KBM-7 (cell line): ENCODE results near the gene CAMTA1.

ENCODE experiments used
- DNase-seq: peaks from one replicate; pipeline ENCODE4 v3.0.0-alpha.2; 2015
- in situ Hi-C: fragments of 300-500 bp; cut with MboI; formaldehyde crosslinking; loops from 2 replicates; pipeline ENCODE4 v1.14.3; 2020; ENCODE audit warnings: low sequenced_read_pairs, low pct_unique_long_range_greater_than_20kb, mixed read lengths

The CAMTA1 gene

GRCh38 chr1:7580923-7581753 lies 795.9 kb downstream of the CAMTA1 start:
- in situ Hi-C loops = no loop called here
- no peak for DNase-seq

DNA sequence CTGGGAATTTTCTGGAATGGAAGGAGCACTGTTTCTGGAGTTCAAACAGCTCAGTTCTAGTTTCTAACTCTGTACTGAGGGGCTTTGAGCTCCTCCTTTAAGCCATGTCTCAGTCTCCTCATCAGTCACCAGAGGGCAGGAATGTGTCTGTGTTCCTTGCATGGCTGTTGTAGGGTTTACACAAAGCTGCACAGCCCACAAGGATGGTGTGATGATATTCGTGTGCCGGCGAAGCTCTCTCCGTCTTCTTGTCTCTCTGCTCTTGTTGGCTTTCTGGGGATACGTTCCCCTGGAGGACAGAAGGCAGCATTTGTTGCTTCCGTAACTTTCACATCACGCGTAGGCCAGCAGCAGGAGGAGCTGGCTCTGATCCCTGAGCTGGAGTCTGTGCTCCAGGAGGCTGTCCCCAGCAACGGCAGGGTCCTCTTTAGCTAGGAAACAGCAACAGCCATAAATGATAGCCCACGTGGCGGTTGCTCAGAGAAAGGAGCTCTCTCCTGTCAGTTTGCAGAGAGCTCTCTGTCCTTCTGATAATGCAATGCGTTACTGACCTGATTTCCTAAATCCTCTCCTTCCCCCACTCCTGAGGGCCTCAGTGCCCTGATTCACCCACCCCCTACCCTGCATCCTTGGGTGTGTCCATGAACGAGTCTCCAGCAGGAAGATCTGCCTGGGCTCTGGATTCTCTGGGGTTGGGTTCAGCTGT lies 796.7 kb downstream of the CAMTA1 start:
- in situ Hi-C loops = no loop called here
- DNase-seq = no peak

DNA sequence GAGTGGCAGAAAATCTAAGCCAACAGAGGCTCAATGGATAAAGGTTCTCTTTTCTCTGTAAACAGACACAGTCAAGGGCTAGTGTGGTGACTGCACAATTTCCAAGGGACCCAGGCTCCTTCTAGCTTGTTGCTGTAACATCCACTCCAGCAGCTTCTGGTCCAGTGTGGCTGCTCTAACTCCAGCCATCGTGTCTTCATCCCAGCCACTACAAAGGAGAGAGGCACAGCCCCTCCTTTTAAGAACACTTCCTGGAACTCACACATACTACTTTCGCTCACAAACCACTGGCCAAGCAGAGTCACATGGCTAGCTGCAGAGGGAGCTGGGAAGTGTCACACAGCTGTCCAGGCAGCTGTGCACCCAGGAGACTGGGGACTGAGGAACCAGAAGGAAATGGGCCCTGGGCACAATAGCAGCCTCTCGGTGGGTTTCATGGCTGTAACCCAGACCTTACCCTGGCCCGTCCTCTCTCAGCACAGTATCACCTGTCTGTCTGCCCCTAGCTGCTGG lies 797.3 kb downstream of the CAMTA1 start:
- DNase-seq = no peak
- in situ Hi-C loops = no loop called here

GRCh38 chr1:7583291-7584096 lies 798.2 kb downstream of the CAMTA1 start:
- no peak for DNase-seq
- in situ Hi-C loops = no loop called here

DNA sequence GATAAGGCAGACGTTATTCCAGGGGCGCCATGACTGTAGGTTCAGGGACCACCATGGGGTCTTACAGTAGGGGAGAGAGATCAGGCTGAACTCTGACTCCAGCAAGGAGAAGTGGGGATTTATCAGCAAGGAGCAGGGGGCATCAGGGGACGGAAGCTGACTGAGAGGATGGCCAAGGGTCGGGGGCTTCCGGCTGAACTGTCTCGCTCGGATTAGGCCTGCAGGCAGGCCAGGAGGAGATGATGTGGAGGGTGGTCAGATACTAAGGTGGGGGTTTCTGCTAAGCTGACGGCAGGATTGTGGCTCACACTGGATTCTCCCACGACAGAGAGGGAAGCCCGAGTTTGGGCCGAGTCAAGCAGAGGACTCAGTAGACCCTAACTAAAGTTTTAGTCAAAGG lies 798.9 kb downstream of the CAMTA1 start:
- no peak for DNase-seq
- in situ Hi-C loops = no loop called here

DNA sequence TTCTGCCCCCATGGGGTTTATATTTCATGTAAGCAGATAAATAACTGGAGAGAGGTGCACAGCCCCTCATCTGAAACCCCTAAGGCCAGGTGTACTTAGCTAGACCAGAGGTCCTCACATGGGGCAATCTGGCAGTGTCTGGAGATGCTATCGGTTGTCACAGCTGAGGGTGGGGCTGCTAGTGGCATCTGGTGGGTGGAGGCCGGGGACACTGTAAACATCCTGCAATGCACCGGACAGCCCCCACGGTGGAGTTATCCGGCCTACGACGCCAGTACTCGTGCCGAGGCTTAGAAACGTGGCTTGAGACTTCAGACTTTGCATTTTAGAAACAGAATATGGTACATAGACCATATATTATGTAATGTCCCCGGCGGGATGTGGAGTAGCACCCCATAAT lies 799.4 kb downstream of the CAMTA1 start:
- no peak for DNase-seq
- in situ Hi-C loops = no loop called here

DNA sequence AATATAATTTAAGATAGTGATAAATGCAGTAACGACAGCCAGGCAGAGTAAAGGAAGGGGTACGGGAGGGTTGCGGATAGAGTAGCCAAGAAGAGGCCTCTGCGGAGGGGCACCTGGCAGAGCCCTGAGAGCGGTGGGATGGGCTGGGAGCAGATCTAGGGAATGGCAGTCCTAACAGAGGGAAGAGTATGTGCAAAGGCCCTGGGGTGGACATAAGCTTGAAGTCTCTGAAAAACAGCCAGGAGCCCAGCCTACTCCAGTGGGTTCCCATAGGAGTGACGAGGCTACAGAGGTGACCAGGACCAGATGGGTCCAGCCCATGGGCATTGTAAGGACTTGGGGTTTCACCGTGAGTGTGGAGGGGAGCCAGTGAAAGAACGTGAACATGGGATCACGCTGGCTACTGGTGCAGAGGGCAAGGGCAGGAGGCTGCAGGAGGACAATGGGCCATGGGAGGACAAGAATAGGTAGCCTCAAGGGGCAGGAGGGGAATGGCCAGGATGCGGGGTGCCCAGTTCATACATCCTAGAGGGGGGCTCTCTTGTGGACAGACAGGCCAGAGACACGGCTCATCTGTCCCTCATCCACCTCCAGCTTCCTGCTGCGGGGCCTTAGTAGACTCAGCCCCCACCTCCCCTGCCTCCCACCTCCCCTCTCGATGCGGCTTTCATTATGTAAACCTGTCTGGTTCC lies 800.1 kb downstream of the CAMTA1 start:
- no peak for DNase-seq
- in situ Hi-C loops = no loop called here

- in situ Hi-C loops = no loop called here
Measured at GRCh38 chr1:7586031-7586941, 801.0 kb downstream of the CAMTA1 start.

DNA sequence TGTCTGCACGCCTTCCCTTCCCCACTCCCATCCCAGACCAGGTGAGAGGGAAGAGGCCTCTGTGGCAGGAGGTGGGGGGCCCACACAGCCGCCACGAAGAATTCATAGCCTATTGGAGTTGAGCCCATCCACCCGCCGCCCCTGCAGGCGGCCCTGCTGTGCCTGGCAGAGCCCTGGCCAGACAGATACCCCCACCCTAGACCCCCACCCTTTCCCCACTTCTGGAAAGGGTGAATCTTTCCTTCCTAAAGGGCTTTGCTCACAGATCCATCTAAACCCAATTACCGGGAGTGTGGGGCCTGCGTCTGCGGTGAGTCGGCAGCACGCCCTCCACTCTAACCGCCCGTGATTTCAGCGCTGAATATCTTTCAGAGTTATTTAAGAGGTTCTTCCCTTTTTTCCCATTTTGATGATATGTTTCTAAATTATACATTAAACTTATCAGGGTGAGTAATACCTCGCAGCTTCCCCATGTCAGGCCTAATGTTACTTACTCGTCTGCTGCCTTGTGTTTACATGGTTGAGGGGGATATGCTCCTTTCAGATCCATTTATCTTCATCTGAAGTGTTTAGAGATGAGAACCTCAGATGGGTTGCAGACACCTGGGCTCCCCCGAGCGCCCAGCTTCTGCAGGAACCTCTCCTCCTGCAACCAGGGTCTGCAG lies 802.0 kb downstream of the CAMTA1 start:
- in situ Hi-C loops = no loop called here
- DNase-seq = no peak

More at GRCh38 chr1:7586031-7586941, 801.0 kb downstream of the CAMTA1 start:
- DNase-seq = no peak

DNA sequence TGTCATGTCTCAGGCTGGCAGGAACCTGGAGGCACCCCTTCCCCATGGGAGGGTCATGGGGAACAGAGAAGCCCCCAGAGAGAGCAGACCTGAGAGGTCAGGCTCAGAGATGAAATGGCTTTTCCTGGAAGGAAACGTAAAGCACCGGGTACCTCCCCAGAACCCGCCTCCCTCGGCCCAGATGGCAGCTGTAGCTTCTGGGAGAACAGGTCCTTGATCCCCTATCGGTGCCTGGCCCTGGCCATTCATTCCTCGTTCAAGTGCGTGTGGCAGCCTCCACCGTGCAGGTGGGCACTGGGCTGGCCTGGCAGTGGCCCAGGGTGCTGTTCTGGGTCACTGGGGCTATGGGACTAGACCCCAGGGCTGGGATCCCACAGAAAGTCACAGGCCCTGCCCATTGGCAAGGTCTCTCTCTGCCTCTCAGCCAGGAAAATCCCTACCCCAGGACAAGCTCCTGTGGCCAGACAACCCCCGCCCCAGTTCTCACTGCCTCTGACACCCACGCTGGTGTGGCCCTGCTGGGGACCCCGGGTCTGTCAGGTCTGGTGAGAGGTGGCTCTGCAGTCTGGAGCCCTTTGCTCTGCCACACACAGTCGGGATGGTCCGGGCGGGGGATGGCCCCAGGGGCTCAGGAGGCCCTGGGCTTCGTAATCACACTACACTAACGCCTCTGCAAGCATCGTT lies 802.7 kb downstream of the CAMTA1 start:
- no peak for DNase-seq
- in situ Hi-C loops = no loop called here

DNA sequence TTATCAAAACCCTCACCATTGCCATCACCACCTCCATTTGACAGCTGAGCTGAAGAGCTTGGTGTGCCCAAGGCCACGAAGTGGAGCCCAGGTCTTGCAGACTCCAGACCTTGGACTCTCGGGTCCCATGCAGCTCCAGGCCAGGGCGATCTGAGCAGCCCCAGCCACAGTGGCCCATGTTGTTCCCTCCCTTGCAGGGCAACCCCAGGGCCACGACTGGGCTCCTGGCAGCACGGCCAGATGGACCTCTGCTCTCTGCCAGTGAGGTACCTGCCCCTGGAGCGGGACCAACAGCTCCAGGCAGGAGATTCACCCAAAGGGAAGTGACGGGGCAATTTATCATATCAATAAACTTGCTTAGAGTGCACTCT lies 803.2 kb downstream of the CAMTA1 start:
- no peak for DNase-seq
- in situ Hi-C loops = no loop called here

DNA sequence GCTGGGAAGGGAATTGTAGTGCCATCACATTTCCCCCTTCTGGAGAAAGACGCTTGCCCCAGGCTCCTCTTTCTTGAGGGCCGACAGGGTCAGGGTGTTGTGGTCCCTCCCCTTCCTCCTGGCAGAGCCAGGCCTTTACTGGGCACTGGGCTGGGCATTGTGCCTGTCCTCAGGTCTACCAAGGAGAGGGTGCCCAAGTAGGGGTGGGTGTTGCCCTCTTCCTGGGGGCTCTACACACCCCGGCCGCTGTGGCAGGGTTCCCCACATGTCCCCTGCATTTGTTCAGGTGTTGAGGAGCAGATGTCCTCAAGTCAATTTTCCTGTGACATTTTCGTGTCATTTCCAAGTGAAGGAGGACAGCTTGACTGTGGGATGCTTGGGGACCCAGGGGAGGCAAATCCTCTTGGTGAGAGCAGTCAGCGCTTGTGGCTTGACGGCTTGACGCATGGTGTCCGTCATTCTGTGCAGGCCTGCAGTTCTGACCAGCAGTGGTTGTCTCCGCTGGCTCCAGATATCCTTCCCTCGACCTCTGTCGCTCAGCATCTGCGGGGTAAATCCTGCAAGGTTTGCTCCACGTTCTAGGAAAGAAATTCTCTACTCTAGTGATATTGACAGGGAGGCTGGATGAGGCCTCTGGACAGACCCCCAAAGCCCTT lies 804.0 kb downstream of the CAMTA1 start:
- no peak for DNase-seq
- in situ Hi-C loops = no loop called here

- in situ Hi-C loops = no loop called here
- no peak for DNase-seq
Measured at GRCh38 chr1:7589774-7590425, 804.6 kb downstream of the CAMTA1 start.

- in situ Hi-C loops = no loop called here
- DNase-seq = no peak
Measured at GRCh38 chr1:7590426-7590790, 805.2 kb downstream of the CAMTA1 start.

DNA sequence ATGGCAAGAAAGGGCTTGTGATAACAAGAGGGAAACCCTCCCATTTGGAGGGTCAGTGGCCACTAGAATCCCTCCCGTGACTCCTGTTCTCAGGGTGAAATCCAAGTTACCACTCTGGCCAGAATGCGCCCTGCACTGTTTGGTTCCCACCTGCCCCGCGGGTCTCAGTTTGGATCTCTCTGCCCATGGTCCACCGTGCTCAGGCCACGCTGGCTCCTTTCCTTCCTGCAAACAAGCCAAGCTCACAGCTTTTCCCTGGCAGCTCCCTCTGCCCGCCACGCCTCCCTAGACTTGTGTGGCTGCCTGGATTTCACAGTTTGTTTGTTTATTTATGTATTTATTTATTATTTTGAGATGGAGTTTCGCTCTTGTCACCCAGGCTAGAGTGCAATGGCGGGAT lies 806.3 kb downstream of the CAMTA1 start:
- DNase-seq = no peak
- in situ Hi-C loops = no loop called here

DNA sequence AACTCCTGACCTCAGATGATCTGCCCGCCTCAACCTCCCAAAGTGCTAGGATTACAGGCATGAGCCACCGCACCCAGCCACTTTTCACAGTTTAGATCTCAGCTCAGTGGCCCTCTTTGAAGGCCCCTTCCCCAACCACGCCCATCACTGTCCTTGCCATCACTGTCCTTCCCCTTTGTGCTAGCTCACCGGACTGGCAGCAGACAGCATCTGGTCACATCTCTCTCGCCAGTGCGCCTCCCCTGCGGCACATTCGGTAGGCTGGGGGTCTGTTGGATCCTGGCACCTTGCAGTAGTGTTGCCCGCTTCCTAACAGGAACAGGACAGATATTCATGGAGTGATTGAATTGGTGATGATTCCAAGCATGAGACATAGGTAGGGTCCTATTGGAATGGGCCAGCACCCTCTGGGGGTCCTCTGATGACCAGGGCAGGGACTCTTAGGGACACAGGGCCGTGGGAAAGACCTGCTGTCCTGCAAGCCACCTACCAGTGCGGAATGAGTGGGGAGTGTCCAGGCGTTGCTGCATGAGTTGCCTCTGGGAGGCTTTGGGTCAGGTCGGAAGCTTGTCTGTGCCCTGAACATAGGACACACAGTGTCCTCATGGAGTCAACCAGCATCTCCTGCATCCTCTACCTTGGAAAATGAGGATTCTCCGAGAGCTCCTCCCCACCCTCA lies 807.0 kb downstream of the CAMTA1 start:
- no peak for DNase-seq
- in situ Hi-C loops = no loop called here
